ENCODE measurements around the gene PTGFRN. TPM values are rescaled to one million over a fixed set of nuclear protein-coding genes. Genes with fewer than 3 reads are reported as not detected.
"Not testable (repeated sequence)": the region's sequence is repeated elsewhere in the genome, so short reads cannot be mapped to it uniquely, and the experiment has no call there.

PTGFRN gene
- total RNA-seq, 4 donors from 2014 or later, result 40.6 to 68.7 (median 56.0) TPM

DNA sequence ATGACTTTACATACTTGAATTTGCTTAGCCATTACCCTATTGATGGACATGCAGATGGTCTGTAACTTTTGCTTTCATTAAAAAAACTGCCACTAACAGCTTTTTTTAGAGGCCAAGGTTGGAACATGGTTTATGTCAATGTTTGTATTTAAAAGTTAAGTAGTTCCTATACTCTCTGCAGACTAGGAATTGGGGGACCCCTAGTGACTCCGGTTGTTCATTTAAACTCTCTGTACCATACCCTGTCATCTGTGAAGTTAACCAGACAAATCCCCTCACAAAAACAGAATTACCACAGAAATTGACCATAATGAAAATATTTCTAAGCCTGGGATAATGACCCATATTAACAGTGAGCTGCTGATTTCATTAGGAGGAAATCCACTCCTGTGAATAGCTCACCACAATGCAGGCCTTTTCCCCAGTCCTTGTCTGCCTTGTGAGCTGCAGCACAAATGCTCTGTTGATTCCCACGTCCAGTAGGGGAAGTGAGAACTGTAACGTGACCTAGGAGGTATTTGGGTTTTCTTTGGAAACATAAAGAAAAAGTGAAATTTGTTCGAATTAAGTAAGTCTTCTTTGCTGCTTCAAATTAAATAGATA lies 61.6 kb downstream of the PTGFRN start:
- H3K4me1 ChIP-seq, result peaks cover 0 to 13% (median 0%) of the 10 kb centered on the region in 3 donors
- DNase-seq, result no peak
- 78 to 80% methylated on average over 4 of the region's 4 CpGs for WGBS, 2 donors
- H3K27me3 ChIP-seq, result no peaks in the 10 kb centered on the region
- H3K4me3 ChIP-seq, result no peak overlapping the region
- TF ChIP-seq POLR2A (IDR thresholded peaks at IDR 0.05), result no peak
- TF ChIP-seq, protein P1, sequence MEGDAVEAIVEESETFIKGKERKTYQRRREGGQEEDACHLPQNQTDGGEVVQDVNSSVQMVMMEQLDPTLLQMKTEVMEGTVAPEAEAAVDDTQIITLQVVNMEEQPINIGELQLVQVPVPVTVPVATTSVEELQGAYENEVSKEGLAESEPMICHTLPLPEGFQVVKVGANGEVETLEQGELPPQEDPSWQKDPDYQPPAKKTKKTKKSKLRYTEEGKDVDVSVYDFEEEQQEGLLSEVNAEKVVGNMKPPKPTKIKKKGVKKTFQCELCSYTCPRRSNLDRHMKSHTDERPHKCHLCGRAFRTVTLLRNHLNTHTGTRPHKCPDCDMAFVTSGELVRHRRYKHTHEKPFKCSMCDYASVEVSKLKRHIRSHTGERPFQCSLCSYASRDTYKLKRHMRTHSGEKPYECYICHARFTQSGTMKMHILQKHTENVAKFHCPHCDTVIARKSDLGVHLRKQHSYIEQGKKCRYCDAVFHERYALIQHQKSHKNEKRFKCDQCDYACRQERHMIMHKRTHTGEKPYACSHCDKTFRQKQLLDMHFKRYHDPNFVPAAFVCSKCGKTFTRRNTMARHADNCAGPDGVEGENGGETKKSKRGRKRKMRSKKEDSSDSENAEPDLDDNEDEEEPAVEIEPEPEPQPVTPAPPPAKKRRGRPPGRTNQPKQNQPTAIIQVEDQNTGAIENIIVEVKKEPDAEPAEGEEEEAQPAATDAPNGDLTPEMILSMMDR (IDR thresholded peaks at IDR 0.05), result no peak
- H3K27ac ChIP-seq, result no peak overlapping the region
- peaks cover 4 to 60% (median 5%) of the 10 kb centered on the region in 3 donors for H3K36me3 ChIP-seq
- intact Hi-C loops (cut with DNase I), result no loop called here
- H3K9me3 ChIP-seq, result no peaks in the 10 kb centered on the region

DNA sequence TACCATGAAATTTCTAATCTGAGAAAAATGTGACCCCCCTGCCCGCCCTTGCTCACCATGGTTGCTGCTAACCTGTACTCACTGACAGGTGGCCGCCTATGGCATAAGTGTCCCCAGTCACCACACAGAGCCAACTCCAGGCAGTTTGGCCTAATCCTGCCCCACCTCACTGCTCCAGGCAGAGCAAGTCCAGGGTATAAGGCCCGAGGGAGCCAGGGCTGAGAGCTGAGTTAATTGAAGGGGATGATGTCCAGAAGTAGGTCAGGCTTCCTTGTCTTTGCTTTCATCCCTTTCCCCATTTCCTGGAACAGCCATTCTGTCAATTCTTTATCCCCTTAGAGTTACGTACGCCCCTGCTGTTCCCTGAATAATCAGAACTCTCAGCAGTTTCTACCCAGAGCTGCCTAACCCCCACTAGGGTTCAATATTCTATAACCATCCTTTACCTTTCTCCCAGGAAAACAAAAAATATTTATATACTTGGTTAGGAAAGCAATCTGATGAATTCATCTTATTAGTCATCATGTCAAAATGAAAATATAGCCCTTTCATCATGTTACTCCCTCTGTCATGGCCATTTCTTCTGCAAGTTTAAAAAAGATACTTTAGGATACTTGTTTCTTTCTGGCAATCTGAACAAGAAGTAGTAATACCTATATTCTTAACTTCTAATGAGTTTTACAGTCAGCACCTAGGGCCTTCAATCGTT lies 62.4 kb downstream of the PTGFRN start:
- TF ChIP-seq, protein P1 (IDR thresholded peaks at IDR 0.05), result no peak
- TF ChIP-seq POLR2A (IDR thresholded peaks at IDR 0.05), result no peak
- Histone ChIP-seq H3K36me3 (peaks cover 4 to 53% (median 5%) of the 10 kb centered on the region in 3 donors), H3K4me3 (no peak overlapping the region), H3K9me3 (no peaks in the 10 kb centered on the region), H3K4me1 (peaks cover 0 to 13% (median 0%) of the 10 kb centered on the region in 3 donors), H3K27me3 (no peaks in the 10 kb centered on the region), H3K27ac (no peak overlapping the region)
- no peak for DNase-seq
- WGBS, 2 donors, result 78 to 81% methylated on average over 5 to 6 of the region's 6 CpGs
- intact Hi-C loops (cut with DNase I), result no loop called here

DNA sequence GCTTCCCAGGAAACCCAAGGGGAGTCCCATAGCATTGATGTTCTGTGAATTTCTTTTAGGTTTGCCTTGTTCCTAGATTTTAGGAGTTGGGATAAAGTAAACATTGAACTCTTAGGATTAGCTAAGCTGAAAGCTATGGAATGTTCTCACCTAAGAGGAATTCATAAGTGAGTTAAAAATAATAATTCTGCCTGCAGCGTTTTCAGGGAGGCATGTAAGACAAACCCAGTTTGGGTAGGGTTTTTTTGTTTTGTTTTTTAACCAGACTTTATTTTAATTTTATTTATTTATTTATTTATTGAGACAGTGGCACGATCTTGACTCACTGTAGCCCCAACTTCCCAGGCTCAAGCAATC lies 62.9 kb downstream of the PTGFRN start:
- Histone ChIP-seq H3K27ac (no peak overlapping the region), H3K4me3 (no peak overlapping the region), H3K27me3 (no peaks in the 10 kb centered on the region), H3K9me3 (no peaks in the 10 kb centered on the region), H3K36me3 (peaks cover 4 to 48% (median 5%) of the 10 kb centered on the region in 3 donors), H3K4me1 (peaks cover 0 to 13% (median 0%) of the 10 kb centered on the region in 3 donors)
- 45 to 71% methylated on average over 2 of the region's 2 CpGs for WGBS, 2 donors
- no peak for DNase-seq
- TF ChIP-seq, protein P1 (IDR thresholded peaks at IDR 0.05), result no peak
- no peak for TF ChIP-seq POLR2A (IDR thresholded peaks at IDR 0.05)
- intact Hi-C loops (cut with DNase I), result no loop called here

DNA sequence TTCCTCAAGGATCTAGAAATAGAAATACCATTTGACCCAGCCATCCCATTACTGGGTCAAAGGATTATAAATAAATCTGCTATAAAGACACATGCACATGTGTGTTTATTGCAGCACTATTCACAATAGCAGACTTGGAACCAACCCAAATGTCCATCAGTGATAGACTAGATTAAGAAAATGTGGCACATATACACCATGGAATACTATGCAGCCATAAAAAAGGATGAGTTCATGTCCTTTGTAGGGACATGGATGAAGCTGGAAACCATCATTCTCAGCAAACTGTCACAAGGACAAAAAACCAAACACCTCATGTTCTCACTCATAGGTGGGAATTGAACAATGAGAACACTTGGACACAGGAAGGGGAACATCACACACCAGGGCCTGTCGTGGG lies 70.6 kb downstream of the PTGFRN start:
- intact Hi-C loops (cut with DNase I); DNase-seq; H3K27me3 ChIP-seq; H3K9me3 ChIP-seq; H3K4me3 ChIP-seq; H3K27ac ChIP-seq: not testable (repeated sequence)
- WGBS, 2 donors, result 76 to 88% methylated on average over 1 of the region's 1 CpG
- Histone ChIP-seq H3K4me1 (peaks cover 0 to 13% (median 0%) of the 10 kb centered on the region in 3 donors), H3K36me3 (peaks cover 0 to 32% (median 3%) of the 10 kb centered on the region in 3 donors)

DNA sequence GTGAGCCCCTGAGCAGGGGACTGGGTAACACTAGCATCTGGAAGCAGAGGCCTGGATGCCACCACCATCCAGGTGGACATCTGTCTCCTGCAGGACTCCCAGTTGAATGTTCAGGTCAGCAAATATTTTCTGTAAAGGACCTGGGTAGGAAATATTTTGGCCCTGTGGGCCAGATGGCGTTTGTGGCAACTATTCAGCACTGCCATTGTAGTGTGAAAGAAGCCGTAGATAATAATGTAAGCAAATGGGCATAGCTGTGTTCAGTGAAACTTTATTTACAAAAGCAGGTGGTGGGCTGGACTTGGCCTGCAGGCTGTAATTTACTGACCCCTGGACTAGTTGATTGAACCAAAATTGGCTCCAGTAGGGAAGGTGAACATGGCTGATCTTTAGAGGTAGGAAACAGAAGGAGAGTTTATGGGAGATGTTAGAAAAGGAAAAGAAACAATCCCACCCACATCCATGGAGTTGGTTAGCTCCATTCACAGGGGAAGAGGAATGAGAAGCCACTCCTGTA lies 71.9 kb downstream of the PTGFRN start:
- Histone ChIP-seq H3K27ac (no peak overlapping the region), H3K4me1 (peaks cover 0 to 13% (median 0%) of the 10 kb centered on the region in 3 donors), H3K9me3 (no peaks in the 10 kb centered on the region), H3K27me3 (no peaks in the 10 kb centered on the region), H3K4me3 (no peak overlapping the region), H3K36me3 (peaks cover 0 to 38% (median 3%) of the 10 kb centered on the region in 3 donors)
- no peak for DNase-seq
- 93 to 100% methylated on average over 1 to 2 of the region's 2 CpGs for WGBS, 2 donors
- TF ChIP-seq POLR2A (IDR thresholded peaks at IDR 0.05), result no peak
- TF ChIP-seq, protein P1 (IDR thresholded peaks at IDR 0.05), result no peak
- intact Hi-C loops (cut with DNase I), result no loop called here

All from esophagus squamous epithelium (tissue), 5 donors.